Thoracic aorta (tissue), 2 donors: ENCODE measurements around the gene ADI1. TPM values are rescaled to one million over a fixed set of nuclear protein-coding genes. Genes with fewer than 3 reads are reported as not detected.

ENCODE experiments used
- ATAC-seq: fragments of 150-250 bp; one replicate; pipeline ENCODE4 v1.8.0; 2017; ENCODE audit warnings: low read depth; ENCODE audit not compliant: insufficient number of reproducible peaks, low FRiP score
- DNase-seq: peaks from one replicate; pipeline ENCODE4 v3.0.0-alpha.2; 2020; ENCODE audit warnings: low spot score
- H3K27ac ChIP-seq, 2 donors: fragments of 200-600 bp; sonication (generic); 1 replicate in 1 of 2; 2 replicates in 1 of 2; pipeline ENCODE4 v1.5.1; 2016; ENCODE audit warnings: mild to moderate bottlenecking in 2 of 2, moderate library complexity in 2 of 2
- H3K27me3 ChIP-seq: fragments of 200-600 bp; sonication (generic); replicated peaks from 2 replicates; pipeline ENCODE4 v1.6.0; 2016; ENCODE audit warnings: mild to moderate bottlenecking; ENCODE audit not compliant: insufficient read depth
- H3K36me3 ChIP-seq: fragments of 200-600 bp; sonication (generic); one replicate; pipeline ENCODE4 v1.5.1; 2016
- H3K4me1 ChIP-seq, 2 donors: fragments of 200-600 bp; sonication (generic); 1 replicate in 1 of 2; 2 replicates in 1 of 2; pipeline versions ENCODE4 v1.5.1 to v1.6.0; 2016; ENCODE audit warnings: low read depth in 2 of 2, mild to moderate bottlenecking in 1 of 2; ENCODE audit not compliant: control insufficient read depth in 1 of 2
- H3K4me3 ChIP-seq: fragments of 200-600 bp; sonication (generic); 2 replicates; pipeline ENCODE4 v1.5.1; 2016; ENCODE audit warnings: mild to moderate bottlenecking
- H3K9me3 ChIP-seq: fragments of 200-600 bp; sonication (generic); 2 replicates; pipeline ENCODE4 v1.5.1; 2016
- CTCF ChIP-seq: fragments of 200-600 bp; sonication (generic); IDR thresholded peaks from one replicate; pipeline ENCODE4 v1.5.1; 2019; ENCODE audit warnings: antibody characterized with exemption
- total RNA-seq, 2 donors: library from RNA; depleted of rRNA; stranded (reverse); fragments of >200 nt; gene quantifications; one replicate each; pipeline versions ENCODE4 v1.1.0 to v1.2.3, GENCODE V29; 2016

ADI1 gene
- total RNA-seq, 2 donors from 2014 or later = 120 to 126 TPM

- DNase-seq (peak; percentile 93), ATAC-seq (peak; percentile 100)
- Histone ChIP-seq H3K27ac (peak within 1 kb of the TSS; percentile 91 to 93), H3K4me3 (peak within 1 kb of the TSS; percentile 99), H3K9me3 (no peaks in the 10 kb centered on the region), H3K27me3 (no peaks in the 10 kb centered on the region), H3K36me3 (peaks cover 18% of the 10 kb centered on the region), H3K4me1 (peaks cover 7 to 16% of the 10 kb centered on the region in 2 donors)
- no peak for TF ChIP-seq CTCF
These were observed 39.1 kb upstream of the ADI1 start, which contains the start of gene RNASEH1 for GRCh38 chr2:3558205-3559014. TSS of gene RNASEH1 (minus strand) at chr2:3558333. CDS start at chr2:3558260, 73 bp downstream.

DNA sequence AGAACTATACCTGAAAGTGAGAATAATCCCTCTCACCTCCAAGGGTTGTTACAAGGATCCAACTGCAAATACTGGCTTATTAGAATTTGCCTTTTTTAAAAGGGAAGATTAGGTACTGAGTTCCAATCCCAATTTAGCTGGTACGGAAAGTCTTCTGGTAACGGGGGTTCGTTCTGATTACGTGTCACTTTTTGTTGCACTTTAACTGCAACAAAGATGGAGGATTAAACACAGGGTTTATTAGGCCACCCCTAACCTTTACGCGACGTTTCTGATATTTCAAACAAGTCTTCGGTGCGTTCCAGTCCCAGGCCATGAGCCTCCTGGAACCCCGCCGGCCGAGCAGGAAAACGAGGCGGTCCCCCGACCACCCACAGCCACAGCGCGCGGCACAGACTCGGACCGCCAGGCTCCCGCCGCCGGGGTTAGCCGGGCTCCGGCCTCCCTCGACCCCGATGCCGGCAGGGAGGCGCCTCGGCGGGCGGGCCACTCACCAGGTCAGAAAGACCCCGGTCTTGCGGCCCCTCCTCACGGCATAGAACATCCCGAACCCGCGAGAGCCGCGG lies 38.4 kb upstream of the ADI1 start:
- no peaks in the 10 kb centered on the region for H3K27me3 ChIP-seq
- no peak for DNase-seq
- peak; percentile 25 for ATAC-seq
- H3K36me3 ChIP-seq = peaks cover 18% of the 10 kb centered on the region
- no peaks in the 10 kb centered on the region for H3K9me3 ChIP-seq
- peak overlapping the region; percentile 99 for H3K4me3 ChIP-seq
- no peak for TF ChIP-seq CTCF
- peaks cover 7 to 16% of the 10 kb centered on the region in 2 donors for H3K4me1 ChIP-seq
- H3K27ac ChIP-seq = peak overlapping the region; percentile 91 to 93

DNA sequence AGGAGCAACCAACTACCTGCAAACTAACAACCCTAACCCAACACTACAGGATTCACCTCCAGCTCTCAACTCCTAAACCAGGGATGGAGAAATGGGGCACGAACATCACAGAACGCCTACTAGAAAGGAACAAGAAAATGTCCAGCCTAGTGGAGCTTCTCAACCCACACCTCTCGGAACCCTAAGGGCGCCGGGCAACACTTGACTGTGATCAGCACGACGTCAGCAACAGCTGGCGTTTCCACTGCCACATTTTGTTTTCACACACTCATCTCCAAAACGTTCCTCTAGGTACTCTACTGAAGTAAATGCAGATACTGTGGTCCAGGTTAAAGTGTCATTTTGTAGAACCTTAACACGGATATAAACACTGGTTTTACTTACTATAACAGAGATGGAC lies 34.6 kb upstream of the ADI1 start:
- H3K36me3 ChIP-seq = peaks cover 37% of the 10 kb centered on the region
- TF ChIP-seq CTCF = no peak
- ATAC-seq (no peak), DNase-seq (no peak)
- no peaks in the 10 kb centered on the region for H3K27me3 ChIP-seq
- no peak overlapping the region for H3K27ac ChIP-seq
- H3K4me1 ChIP-seq = peaks cover 7 to 11% of the 10 kb centered on the region in 2 donors
- no peaks in the 10 kb centered on the region for H3K9me3 ChIP-seq
- H3K4me3 ChIP-seq = no peak overlapping the region

DNA sequence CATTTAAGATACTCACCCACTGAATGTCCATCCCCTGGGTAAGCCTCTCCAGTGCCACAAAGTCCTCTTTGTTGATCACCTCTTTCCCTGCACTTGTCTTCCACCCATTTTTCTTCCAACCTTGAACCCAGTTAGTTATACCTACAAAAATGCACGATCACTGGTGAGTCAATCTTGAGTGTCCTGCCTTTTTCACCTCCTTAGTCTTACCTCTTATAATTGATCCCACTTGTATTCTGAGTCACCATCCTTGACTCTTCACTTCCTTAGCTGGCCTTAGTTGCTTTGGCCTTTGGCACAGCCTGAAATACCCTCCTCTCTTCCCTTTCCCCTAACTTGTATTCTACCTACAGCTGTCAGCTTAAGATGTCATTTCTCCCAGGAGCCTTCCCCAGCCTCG lies 28.6 kb upstream of the ADI1 start:
- no peak for TF ChIP-seq CTCF
- peaks cover 58% of the 10 kb centered on the region for H3K36me3 ChIP-seq

DNA sequence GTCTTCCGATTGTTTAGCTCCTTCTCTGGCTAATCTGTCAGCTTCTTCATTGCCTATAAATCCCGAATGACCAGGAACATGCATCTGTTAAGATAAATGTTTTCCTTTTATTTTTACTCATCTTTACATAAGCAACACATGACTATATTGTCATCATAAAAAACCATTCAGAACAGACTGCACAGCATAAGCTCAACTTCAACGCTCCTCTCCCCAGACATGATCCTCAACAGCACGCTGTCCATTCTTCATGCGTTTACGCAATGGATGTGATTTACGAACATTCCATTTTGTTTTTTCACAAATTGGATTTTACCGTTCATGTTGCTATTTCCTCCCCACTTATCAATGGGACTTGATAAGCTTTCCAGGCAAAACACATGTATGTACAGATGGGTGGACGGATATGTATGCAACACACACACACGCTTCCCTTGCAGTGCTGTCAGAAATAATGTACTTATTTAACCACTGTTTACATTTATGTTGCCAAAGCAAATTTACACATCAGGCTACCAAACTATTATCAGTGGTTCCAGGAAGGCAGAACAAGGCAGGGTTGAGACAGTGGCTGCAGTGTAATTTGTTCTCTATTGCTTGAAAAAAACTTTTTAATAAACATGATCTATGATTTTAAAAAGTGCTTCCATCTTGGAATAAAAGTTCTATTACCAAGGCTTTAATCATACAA lies 26.6 kb upstream of the ADI1 start:
- Histone ChIP-seq H3K27me3 (no peaks in the 10 kb centered on the region), H3K27ac (no peak overlapping the region), H3K4me1 (no peaks in the 10 kb centered on the region), H3K4me3 (no peak overlapping the region), H3K36me3 (peaks cover 47% of the 10 kb centered on the region), H3K9me3 (no peaks in the 10 kb centered on the region)
- ATAC-seq (no peak), DNase-seq (no peak)
- no peak for TF ChIP-seq CTCF

More for the DNA sequence above, 28.6 kb upstream of the ADI1 start:
- H3K4me3 ChIP-seq = no peak overlapping the region
- no peaks in the 10 kb centered on the region for H3K9me3 ChIP-seq
- DNase-seq = no peak
- H3K27me3 ChIP-seq = no peaks in the 10 kb centered on the region
- H3K4me1 ChIP-seq = no peaks in the 10 kb centered on the region
- ATAC-seq = no peak
- no peak overlapping the region for H3K27ac ChIP-seq
